H9 (cell line): Measurements from ENCODE around the gene STS. TPM values are rescaled to one million over a fixed set of nuclear protein-coding genes. Genes with fewer than 3 reads are reported as not detected.

Source experiments
- DNase-seq: peaks from one replicate; pipeline ENCODE4 v3.0.0-alpha.2; 2017
- H2AFZ ChIP-seq: one replicate; pipeline ENCODE4 v1.6.1; 2013; ENCODE audit warnings: mild to moderate bottlenecking, low read length, control low read depth, moderate library complexity
- H2AK5ac ChIP-seq: 2 replicates; pipeline ENCODE4 v1.6.1; 2013; ENCODE audit warnings: low read length, control low read depth, mixed read lengths; ENCODE audit not compliant: insufficient read length
- H2BK120ac ChIP-seq: one replicate; pipeline ENCODE4 v1.6.1; 2013; ENCODE audit warnings: low read depth, mild to moderate bottlenecking, low read length, control low read depth, inconsistent platforms; ENCODE audit not compliant: poor library complexity, severe bottlenecking
- H2BK12ac ChIP-seq: 2 replicates; pipeline ENCODE4 v1.6.1; 2013; ENCODE audit warnings: low read length, control low read depth, mixed read lengths, low read depth; ENCODE audit not compliant: insufficient read length
- H2BK15ac ChIP-seq: 2 replicates; pipeline ENCODE4 v1.6.1; 2013; ENCODE audit warnings: low read depth, low read length, control low read depth
- H2BK20ac ChIP-seq: one replicate; pipeline ENCODE4 v1.6.1; 2013; ENCODE audit warnings: low read depth, mild to moderate bottlenecking, low read length, control low read depth, inconsistent platforms; ENCODE audit not compliant: poor library complexity, severe bottlenecking
- H2BK5ac ChIP-seq: 2 replicates; pipeline ENCODE4 v1.6.1; 2013; ENCODE audit warnings: low read length, control low read depth, mixed read lengths; ENCODE audit not compliant: insufficient read length
- H3K14ac ChIP-seq: 2 replicates; pipeline ENCODE4 v1.6.1; 2013; ENCODE audit warnings: low read length, control low read depth; ENCODE audit not compliant: insufficient read depth
- H3K18ac ChIP-seq: 2 replicates; pipeline ENCODE4 v1.6.1; 2013; ENCODE audit warnings: low read depth, mild to moderate bottlenecking, mixed read lengths, low read length, control low read depth; ENCODE audit not compliant: insufficient read length
- H3K23ac ChIP-seq: 2 replicates; pipeline ENCODE4 v1.6.1; 2013; ENCODE audit warnings: low read length, control low read depth, mixed read lengths, low read depth; ENCODE audit not compliant: insufficient read length
- H3K23me2 ChIP-seq: 2 replicates; pipeline ENCODE4 v1.6.1; 2013; ENCODE audit warnings: low read depth, mild to moderate bottlenecking, mixed read lengths, low read length, control low read depth; ENCODE audit not compliant: insufficient read length, poor library complexity, severe bottlenecking
- H3K27ac ChIP-seq: 2 replicates; pipeline ENCODE4 v1.5.1; 2013; ENCODE audit warnings: low read length, control low read depth, mixed read lengths, low read depth; ENCODE audit not compliant: insufficient read length
- H3K27me3 ChIP-seq: 2 replicates; pipeline ENCODE4 v1.6.1; 2013; ENCODE audit warnings: low read length, control low read depth, inconsistent platforms; ENCODE audit not compliant: insufficient read depth
- H3K4ac ChIP-seq: 2 replicates; pipeline ENCODE4 v1.6.1; 2013; ENCODE audit warnings: low read depth, mild to moderate bottlenecking, control low read depth, inconsistent platforms, low read length, moderate library complexity
- H3K4me1 ChIP-seq: 2 replicates; pipeline ENCODE4 v1.6.1; 2013; ENCODE audit warnings: low read length, control low read depth, inconsistent platforms; ENCODE audit not compliant: insufficient read depth
- H3K4me2 ChIP-seq: 2 replicates; pipeline ENCODE4 v1.6.1; 2013; ENCODE audit warnings: low read length, control low read depth, mixed read lengths; ENCODE audit not compliant: insufficient read length, insufficient read depth
- H3K56ac ChIP-seq: 2 replicates; pipeline ENCODE4 v1.6.1; 2013; ENCODE audit warnings: low read depth, mild to moderate bottlenecking, mixed read lengths, low read length, control low read depth; ENCODE audit not compliant: insufficient read length
- H3K79me1 ChIP-seq: 2 replicates; pipeline ENCODE4 v1.6.1; 2013; ENCODE audit warnings: low read depth, mild to moderate bottlenecking, moderate library complexity, low read length, control low read depth, inconsistent platforms; ENCODE audit not compliant: insufficient read depth, poor library complexity, severe bottlenecking
- H3K79me2 ChIP-seq: 2 replicates; pipeline ENCODE4 v1.6.1; 2013; ENCODE audit warnings: low read length, control low read depth, inconsistent platforms; ENCODE audit not compliant: insufficient read depth
- H3K9ac ChIP-seq: 2 replicates; pipeline ENCODE4 v1.6.1; 2013; ENCODE audit warnings: low read length, control low read depth, mixed read lengths; ENCODE audit not compliant: insufficient read length; ENCODE audit errors: extremely low read depth
- H3K9me3 ChIP-seq: one replicate; pipeline ENCODE4 v1.6.1; 2013; ENCODE audit warnings: low read depth, low read length, inconsistent platforms; ENCODE audit not compliant: control insufficient read depth
- H3T11ph ChIP-seq: one replicate; pipeline ENCODE4 v1.6.1; 2013; ENCODE audit warnings: mild to moderate bottlenecking, low read length, control low read depth, inconsistent platforms
- H4K20me1 ChIP-seq: one replicate; pipeline ENCODE4 v1.6.1; 2013; ENCODE audit not compliant: control insufficient read depth, insufficient read length, insufficient read depth
- H4K5ac ChIP-seq: 2 replicates; pipeline ENCODE4 v1.6.1; 2013; ENCODE audit warnings: low read depth, mild to moderate bottlenecking, mixed read lengths, low read length, control low read depth; ENCODE audit not compliant: insufficient read length
- H4K8ac ChIP-seq: replicated peaks from 2 replicates; pipeline ENCODE4 v1.6.1; 2013; ENCODE audit warnings: low read length, control low read depth, mixed read lengths, low read depth; ENCODE audit not compliant: insufficient read length
- H4K91ac ChIP-seq: 2 replicates; pipeline ENCODE4 v1.6.1; 2013; ENCODE audit warnings: low read depth, mild to moderate bottlenecking, moderate library complexity, mixed read lengths, low read length, control low read depth; ENCODE audit not compliant: insufficient read length
- H3K27ac Mint-ChIP-seq, 3 experiments: 2 replicates in 2 of 3; 3 replicates in 1 of 3; pipeline ENCODE4 v1.8.0; 2020 to 2021; ENCODE audit warnings: mixed read lengths in 3 of 3, mild to moderate bottlenecking in 1 of 3, moderate library complexity in 1 of 3
- H3K27me3 Mint-ChIP-seq: 2 replicates; pipeline ENCODE4 v1.8.0; 2021; ENCODE audit warnings: low read depth, mild to moderate bottlenecking, moderate library complexity, mixed read lengths
- H3K36me3 Mint-ChIP-seq, 3 experiments: 2 replicates in 2 of 3; 3 replicates in 1 of 3; pipeline ENCODE4 v1.8.0; 2020 to 2021; ENCODE audit warnings: low read depth in 3 of 3, mixed read lengths in 3 of 3; ENCODE audit not compliant: insufficient read depth in 1 of 3
- H3K4me1 Mint-ChIP-seq, 2 experiments: 2 replicates each; pipeline ENCODE4 v1.8.0; 2020; ENCODE audit warnings: mixed read lengths in 2 of 2
- H3K4me3 Mint-ChIP-seq, 2 experiments: 2 replicates in 1 of 2; 3 replicates in 1 of 2; pipeline ENCODE4 v1.8.0; 2020 to 2021; ENCODE audit warnings: mild to moderate bottlenecking in 2 of 2, mixed read lengths in 2 of 2, moderate library complexity in 1 of 2
- H3K9me3 Mint-ChIP-seq, 2 experiments: 2 replicates in 1 of 2; 3 replicates in 1 of 2; pipeline ENCODE4 v1.8.0; 2020; ENCODE audit warnings: mild to moderate bottlenecking in 2 of 2, mixed read lengths in 2 of 2, moderate library complexity in 1 of 2
- CTCF ChIP-seq: fragments of 200-600 bp; sonication (generic); conservative IDR thresholded peaks from 3 replicates; pipeline ENCODE4 v1.8.0; 2021; ENCODE audit warnings: antibody characterized with exemption, mild to moderate bottlenecking
- WGBS: extraction: QIAGEN DNeasy Blood & Tissue Kit; methylation state at CpG from one replicate; pipeline ENCODE4 v1.1.7; 2013; ENCODE audit warnings: missing lambda C conversion rate, low lambda C conversion rate, mixed read lengths; ENCODE audit not compliant: insufficient read length; ENCODE audit errors: extremely low coverage; 5-methylcytosine and 5-hydroxymethylcytosine counted together
- total RNA-seq: library from RNA; stranded (reverse); gene quantifications from 2 replicates; pipeline ENCODE4 v1.2.1, GENCODE V29; 2021

The STS gene
- total RNA-seq, 1 experiment from 2014 or later, result 3.6 TPM

DNA sequence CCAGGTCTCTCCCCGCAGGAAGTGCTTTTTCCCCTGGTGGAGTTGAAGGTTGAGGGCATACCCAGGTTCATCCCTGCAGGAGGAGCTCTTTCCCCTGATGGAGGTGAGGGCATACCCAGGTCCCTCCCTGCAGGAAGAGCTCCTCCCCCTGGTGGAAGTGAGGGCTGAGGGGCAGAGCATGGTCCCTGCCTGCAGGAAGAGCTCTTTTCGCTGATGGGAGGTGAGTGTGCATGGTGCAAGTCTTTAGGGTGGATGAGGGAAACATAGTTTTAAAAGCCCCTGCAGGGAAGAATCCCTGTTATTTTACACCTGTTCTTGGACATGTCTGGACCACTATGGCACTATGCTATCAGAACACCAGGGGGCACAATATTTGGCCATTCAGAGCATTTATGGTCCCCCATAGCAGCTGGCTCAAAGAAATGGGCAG is 44.2 kb downstream of the STS start:
- no peaks in the 10 kb centered on the region for H3K27me3 Mint-ChIP-seq
- Histone ChIP-seq H3K79me1 (no peaks in the 10 kb centered on the region), H3K9ac (no peak overlapping the region), H2BK5ac (no peak overlapping the region), H3K27ac (no peak overlapping the region), H2BK12ac (no peak overlapping the region), H4K8ac (no peak overlapping the region), H2BK20ac (no peak overlapping the region), H3K4ac (no peak overlapping the region), H3K79me2 (no peaks in the 10 kb centered on the region), H3K4me2 (no peak overlapping the region), H3K56ac (no peak overlapping the region), H3T11ph (no peak overlapping the region), H3K23ac (no peak overlapping the region), H3K4me1 (peaks cover 2% of the 10 kb centered on the region), H2AK5ac (no peak overlapping the region), H4K20me1 (peaks cover 2% of the 10 kb centered on the region), H3K14ac (no peak overlapping the region), H2AFZ (no peak overlapping the region), H4K5ac (no peak overlapping the region), H3K9me3 (no peaks in the 10 kb centered on the region), H2BK120ac (no peak overlapping the region), H3K27me3 (no peaks in the 10 kb centered on the region), H2BK15ac (no peak overlapping the region; the same call in 1 of the 2 replicates), H3K18ac (no peak overlapping the region), H3K23me2 (no peaks in the 10 kb centered on the region), H4K91ac (no peak overlapping the region)
- DNase-seq, result peak; percentile 69
- no peak overlapping the region for H3K27ac Mint-ChIP-seq
- peaks cover 39 to 47% of the 10 kb centered on the region in 2 experiments for H3K4me1 Mint-ChIP-seq
- peaks cover 3 to 17% (median 6%) of the 10 kb centered on the region in 3 experiments; a peak in 5 of 7 replicates for H3K36me3 Mint-ChIP-seq
- no CpG with 5 or more reads among the region's 2 CpGs for WGBS
- peaks cover 12 to 23% of the 10 kb centered on the region in 2 experiments for H3K9me3 Mint-ChIP-seq
- H3K4me3 Mint-ChIP-seq, result no peak overlapping the region
- TF ChIP-seq CTCF, result peak; percentile 66
